Epithelial cell of proximal tubule (primary cell): ENCODE results near the gene TRIM40. TPM values are rescaled to one million over a fixed set of nuclear protein-coding genes. Genes with fewer than 3 reads are reported as not detected.
"Not testable (repeated sequence)": the region's sequence is repeated elsewhere in the genome, so short reads cannot be mapped to it uniquely, and the experiment has no call there.

Experiments used
- DNase-seq: peaks from one replicate; pipeline ENCODE4 v3.0.0-alpha.2; 2011; ENCODE audit warnings: low read depth
- H3K4me3 ChIP-seq: 2 replicates; pipeline ENCODE4 v1.5.1; 2011; ENCODE audit warnings: low read depth, mild to moderate bottlenecking, low read length
- CTCF ChIP-seq: conservative IDR thresholded peaks from 2 replicates; pipeline ENCODE4 v1.5.1; 2012; ENCODE audit warnings: low read depth, mild to moderate bottlenecking, low read length
- total RNA-seq: library from RNA; depleted of rRNA; stranded (reverse); fragments of >200 nt; gene quantifications from 2 replicates; pipeline ENCODE4 v1.2.3, GENCODE V29; 2015

The TRIM40 gene
- total RNA-seq, 1 donor from 2014 or later = not detected

GRCh38 chr6:30160785-30161531 lies 25.0 kb downstream of the TRIM40 start, which contains the start of gene TRIM10:
TSS of gene TRIM10 (minus strand) at chr6:30161211. CDS start at chr6:30160858, 353 bp downstream.
- TF ChIP-seq CTCF = no peak

GRCh38 chr6:30162265-30163089 lies 26.5 kb downstream of the TRIM40 start:
- DNase-seq = no peak
- no peak for TF ChIP-seq CTCF
- H3K4me3 ChIP-seq = peak overlapping the region; percentile 49

More at GRCh38 chr6:30160785-30161531, 25.0 kb downstream of the TRIM40 start, which contains the start of gene TRIM10:
- H3K4me3 ChIP-seq = no peak within 1 kb of the TSS
- DNase-seq = no peak

GRCh38 chr6:30163090-30163917 lies 27.4 kb downstream of the TRIM40 start, which contains the start of gene TRIM15:
TSS of gene TRIM15 (plus strand) at chr6:30163546. CDS start at chr6:30163685, 139 bp downstream.
- TF ChIP-seq CTCF = no peak
- H3K4me3 ChIP-seq = peak within 1 kb of the TSS; percentile 49
- DNase-seq = no peak

- no peak for TF ChIP-seq CTCF
- H3K4me3 ChIP-seq = peak overlapping the region; percentile 49
- DNase-seq = no peak
Measured at GRCh38 chr6:30163918-30164654, 28.1 kb downstream of the TRIM40 start.

- no peak for TF ChIP-seq CTCF
- DNase-seq = no peak
- H3K4me3 ChIP-seq = no peak overlapping the region
Measured at GRCh38 chr6:30164714-30165113, 28.8 kb downstream of the TRIM40 start.

GRCh38 chr6:30165238-30165637 lies 29.3 kb downstream of the TRIM40 start:
- not testable (repeated sequence) for H3K4me3 ChIP-seq, DNase-seq
